Measurements from ENCODE around the gene KLHL18.
A peak's percentile ranks its signal among the peaks of the same experiment; 100 is the strongest.
"Not testable (repeated sequence)": the region's sequence is repeated elsewhere in the genome, so short reads cannot be mapped to it uniquely, and the experiment has no call there.

The KLHL18 gene

GRCh38 chr3:47366833-47367232 lies 84.1 kb downstream of the KLHL18 start:
- DNase-seq = no peak

DNA sequence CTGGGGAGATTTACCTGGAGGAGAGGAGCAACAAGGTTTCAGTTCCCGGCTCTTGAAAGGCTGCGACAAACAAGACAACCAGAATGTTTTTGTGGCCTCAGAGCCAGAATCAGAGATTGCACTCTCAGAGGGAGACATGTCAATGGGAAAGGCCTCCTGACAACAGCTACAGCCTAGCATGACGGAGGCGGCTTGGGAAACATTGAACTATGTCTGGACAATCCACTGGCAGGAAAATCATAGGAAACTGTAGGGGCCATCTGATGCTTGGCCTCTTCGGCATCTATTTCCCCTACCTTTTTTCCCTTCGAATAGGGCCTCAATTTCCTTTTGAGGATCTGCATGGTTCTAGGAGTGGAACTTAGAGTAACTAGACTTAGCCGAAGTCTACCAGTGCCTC lies 84.9 kb downstream of the KLHL18 start:
- DNase-seq = no peak

DNA sequence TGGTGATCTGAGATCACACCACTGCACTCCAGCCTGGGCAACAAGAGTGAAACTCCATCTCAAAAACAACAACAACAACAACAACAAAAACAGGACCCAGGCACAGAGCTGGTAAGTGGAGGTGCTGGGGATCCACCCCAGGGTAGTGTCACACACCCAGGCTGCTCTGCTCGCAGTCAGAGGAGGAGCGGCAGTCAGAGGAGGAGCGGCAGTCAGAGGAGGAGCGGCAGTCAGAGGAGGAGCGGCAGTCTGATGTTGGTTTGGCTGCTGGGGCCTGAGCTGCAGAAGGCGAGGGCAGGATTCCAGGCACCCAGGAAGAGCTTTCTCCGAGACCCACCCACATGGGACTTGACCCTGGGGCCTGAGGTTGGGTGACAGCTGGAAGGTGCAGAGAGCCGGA lies 87.3 kb downstream of the KLHL18 start:
- DNase-seq = not testable (repeated sequence)

GRCh38 chr3:47370887-47371697 lies 88.3 kb downstream of the KLHL18 start:
- no peak for DNase-seq

GRCh38 chr3:47374587-47374986 lies 91.8 kb downstream of the KLHL18 start:
- DNase-seq = no peak

GRCh38 chr3:47376393-47376792 lies 93.6 kb downstream of the KLHL18 start:
- no peak for DNase-seq

DNA sequence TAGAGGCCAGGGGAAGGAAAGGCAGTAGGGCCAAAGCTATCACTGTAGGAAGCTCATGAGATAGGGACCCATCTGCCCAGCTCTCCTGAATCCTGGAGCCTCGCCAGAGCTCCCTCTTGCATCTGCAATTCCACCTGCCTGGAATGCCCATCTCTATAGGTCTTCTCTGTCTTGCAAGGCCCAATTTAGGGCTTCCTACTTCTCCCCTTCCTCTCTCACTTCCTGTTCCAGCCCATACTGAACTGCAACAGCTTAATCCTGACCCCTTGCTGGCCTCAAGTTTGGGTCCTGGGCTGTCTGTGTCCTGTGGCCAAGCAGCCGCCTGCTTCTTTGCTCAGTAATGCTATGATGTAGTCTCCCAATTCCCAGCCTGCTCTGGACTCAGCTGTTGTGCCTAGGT lies 94.4 kb downstream of the KLHL18 start:
- DNase-seq = no peak

GRCh38 chr3:47378869-47379268 lies 96.1 kb downstream of the KLHL18 start:
- no peak for DNase-seq

DNA sequence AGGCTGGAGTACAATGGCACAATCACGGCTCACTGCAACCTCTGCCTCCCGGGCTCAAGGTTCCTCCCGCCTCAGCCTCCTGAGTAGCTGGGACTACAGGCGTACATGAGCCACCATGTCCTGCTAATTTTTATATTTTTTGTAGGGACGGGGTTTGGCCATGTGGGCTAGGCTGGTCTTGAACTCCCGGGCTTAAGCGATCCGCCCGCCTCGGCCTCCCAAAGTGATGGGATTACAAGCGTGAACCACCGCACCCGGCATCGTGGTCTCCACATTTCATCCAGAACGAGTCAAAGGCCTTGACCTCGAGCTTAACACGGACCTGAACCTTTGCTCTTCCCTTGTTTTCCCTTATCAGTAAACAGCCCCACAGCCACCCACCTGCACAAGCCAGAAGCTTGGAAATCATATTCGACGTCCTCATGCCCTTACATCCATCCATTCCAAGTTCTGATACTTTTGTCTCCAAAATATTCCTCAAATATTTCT lies 96.7 kb downstream of the KLHL18 start:
- DNase-seq = no peak

GRCh38 chr3:47380026-47380600 lies 97.4 kb downstream of the KLHL18 start:
- DNase-seq = no peak

GRCh38 chr3:47380601-47381316 lies 98.0 kb downstream of the KLHL18 start, which contains the start of gene PTPN23:
Gene PTPN23, plus strand, starts transcription at chr3:47381021. Its CDS starts 76 bp downstream, at chr3:47381097.
- peak; percentile 97 for DNase-seq

DNA sequence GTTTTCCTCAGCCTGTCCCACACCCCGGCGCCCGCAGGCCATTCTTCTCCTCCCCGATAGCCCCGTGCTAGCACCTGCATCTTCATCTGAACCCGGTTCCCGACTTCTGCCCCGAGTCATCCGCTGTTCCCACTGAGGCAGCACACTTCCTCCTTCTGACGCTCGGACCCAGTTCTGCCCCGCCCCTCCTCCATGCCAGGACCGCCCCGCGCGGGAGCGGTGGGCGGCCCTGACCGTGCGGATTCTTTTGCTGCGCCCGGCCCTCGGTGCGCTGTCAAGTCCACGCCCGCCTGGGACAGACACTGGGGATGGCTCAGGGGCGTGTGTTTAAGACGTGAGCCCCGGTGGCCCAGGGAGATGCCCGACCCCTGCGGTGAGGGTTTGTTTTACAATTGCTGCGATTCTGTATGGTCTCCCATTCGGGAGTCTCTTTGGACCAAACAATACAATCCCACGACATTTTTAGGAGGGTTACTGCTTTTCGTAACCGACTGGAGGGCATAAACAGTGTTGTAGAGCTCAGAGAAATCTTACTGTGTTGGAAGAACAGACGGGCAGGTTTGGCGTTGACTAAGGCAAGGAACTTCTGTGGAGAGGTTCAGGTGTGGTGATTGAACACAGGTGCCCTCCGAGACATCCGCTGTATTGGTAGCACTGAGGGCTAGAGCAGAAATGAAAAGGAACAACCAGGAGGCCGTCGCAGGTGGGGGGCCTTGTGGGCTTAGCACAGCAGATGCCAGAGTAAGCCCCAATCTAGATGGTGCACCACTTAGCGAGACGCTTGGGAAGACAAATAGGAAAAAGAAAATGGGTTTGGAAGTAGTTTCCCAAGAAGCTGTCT lies 98.8 kb downstream of the KLHL18 start:
- peak; percentile 78 for DNase-seq

- no peak for DNase-seq
Observed at GRCh38 chr3:47384425-47384824, 101.7 kb downstream of the KLHL18 start.

DNA sequence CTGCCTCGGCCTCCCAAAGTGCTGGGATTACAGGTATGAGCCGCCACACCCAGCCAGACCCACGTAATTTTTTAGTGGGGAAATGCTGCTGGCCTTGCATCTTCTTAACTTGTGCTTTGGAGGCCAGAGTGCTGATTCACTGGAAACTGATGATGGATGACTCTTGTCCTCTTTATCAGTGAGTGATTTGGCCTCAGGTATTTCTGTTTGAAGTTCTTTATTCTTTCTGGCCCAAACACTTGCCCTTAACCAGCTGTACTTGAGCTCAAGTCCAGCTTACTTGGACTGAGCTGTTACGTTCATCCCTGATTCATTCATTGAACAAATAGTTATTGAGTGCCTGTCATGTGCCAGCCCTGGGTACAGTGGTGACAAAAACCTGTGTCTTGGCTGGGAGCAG lies 102.3 kb downstream of the KLHL18 start:
- no peak for DNase-seq

- no peak for DNase-seq
Observed at GRCh38 chr3:47385796-47386195, 103.1 kb downstream of the KLHL18 start.

- no peak for DNase-seq
Observed at GRCh38 chr3:47392933-47393332, 110.2 kb downstream of the KLHL18 start.

DNA sequence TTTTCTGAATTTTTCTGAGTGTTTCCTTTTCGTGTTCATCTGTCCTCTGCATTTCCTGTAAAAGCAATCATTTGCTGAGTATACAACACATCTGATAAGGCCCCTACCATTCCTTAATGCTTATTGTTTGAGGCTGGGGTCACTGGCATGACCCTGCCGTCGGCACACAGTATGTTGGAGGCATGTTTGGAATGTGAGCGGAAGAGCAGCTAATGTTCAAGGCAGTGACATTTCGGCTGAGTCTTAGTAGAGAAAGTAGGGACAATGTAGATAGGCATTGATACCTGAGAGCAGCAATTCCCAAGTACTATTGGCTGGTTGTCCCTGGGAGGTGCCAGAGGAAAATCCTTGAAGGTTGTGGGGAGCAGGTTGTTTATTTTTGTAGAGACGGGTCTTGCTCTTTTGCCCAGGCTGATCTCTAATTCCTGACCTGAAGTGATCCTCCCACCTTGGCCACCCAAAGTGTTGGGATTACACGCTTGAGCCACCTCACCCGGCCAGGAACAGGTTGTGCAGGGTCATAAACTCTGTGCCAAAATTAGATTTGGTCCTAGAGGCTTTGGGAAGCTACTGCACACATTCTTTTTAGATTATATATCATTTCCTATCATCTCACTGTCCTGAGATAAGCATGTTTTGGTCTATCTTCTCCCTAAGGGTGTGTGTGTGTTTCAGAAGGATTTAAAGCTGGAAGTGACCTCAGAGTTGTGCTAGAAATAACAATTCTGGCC lies 111.6 kb downstream of the KLHL18 start:
- no peak for DNase-seq

- no peak for DNase-seq
Observed at GRCh38 chr3:47394881-47395280, 112.1 kb downstream of the KLHL18 start.
